Stimulated activated CD4-positive, alpha-beta T cell treated with anti-CD3 and anti-CD28 coated beads, Interleukin-2, amount 100 ng/mL, for 48 hours (primary cell): ENCODE measurements around the gene TUBA1C.
"Not testable (repeated sequence)": the region's sequence is repeated elsewhere in the genome, so short reads cannot be mapped to it uniquely, and the experiment has no call there.

Experiments
- DNase-seq, 2 donors: peaks; one replicate each; pipeline ENCODE4 v3.0.0-alpha.2; 2020

Gene TUBA1C

GRCh38 chr12:49284672-49285071 lies 19.8 kb downstream of the TUBA1C start:
- no peak for DNase-seq

GRCh38 chr12:49287876-49288275 lies 23.0 kb downstream of the TUBA1C start:
- DNase-seq = no peak

- DNase-seq = peak; percentile 65 to 69
Observed at GRCh38 chr12:49288412-49288853, 23.6 kb downstream of the TUBA1C start.

- no peak for DNase-seq
Observed at GRCh38 chr12:49288922-49289555, 24.2 kb downstream of the TUBA1C start.

- no peak for DNase-seq
Observed at GRCh38 chr12:49292729-49293055, 27.8 kb downstream of the TUBA1C start.

- DNase-seq = no peak
Observed at GRCh38 chr12:49293056-49293956, 28.4 kb downstream of the TUBA1C start.

- DNase-seq = no peak
Observed at GRCh38 chr12:49294086-49294803, 29.4 kb downstream of the TUBA1C start.

GRCh38 chr12:49294804-49295081 lies 29.9 kb downstream of the TUBA1C start:
- no peak for DNase-seq

- DNase-seq = no peak
Observed at GRCh38 chr12:49295082-49295936, 30.4 kb downstream of the TUBA1C start, which contains the start of gene PRPH. PRPH (plus strand) TSS chr12:49295147; CDS start chr12:49295201, 54 bp downstream.

- DNase-seq = peak; percentile 66 to 74
Observed at GRCh38 chr12:49296034-49296835, 31.4 kb downstream of the TUBA1C start.

GRCh38 chr12:49296836-49297694 lies 32.2 kb downstream of the TUBA1C start:
- peak in 1 of 2 donors; percentile 38 for DNase-seq

- DNase-seq = no peak
Observed at GRCh38 chr12:49297695-49298060, 32.8 kb downstream of the TUBA1C start.

GRCh38 chr12:49298160-49298559 lies 33.3 kb downstream of the TUBA1C start:
- no peak for DNase-seq

- DNase-seq = peak in 1 of 2 donors; percentile 29
Observed at GRCh38 chr12:49301760-49302159, 36.9 kb downstream of the TUBA1C start.

- DNase-seq = no peak
Observed at GRCh38 chr12:49304161-49304560, 39.3 kb downstream of the TUBA1C start.

- no peak for DNase-seq
Observed at GRCh38 chr12:49305762-49306510, 41.1 kb downstream of the TUBA1C start.

- DNase-seq = no peak
Observed at GRCh38 chr12:49309386-49309785, 44.5 kb downstream of the TUBA1C start.

GRCh38 chr12:49310451-49311000 lies 45.6 kb downstream of the TUBA1C start:
- not testable (repeated sequence) for DNase-seq

- no peak for DNase-seq
Observed at GRCh38 chr12:49314811-49315210, 49.9 kb downstream of the TUBA1C start.

- DNase-seq = not testable (repeated sequence)
Observed at GRCh38 chr12:49317118-49317517, 52.2 kb downstream of the TUBA1C start.
